Ascending aorta (tissue), 2 donors: ENCODE measurements around the gene FBLN1. TPM values are rescaled to one million over a fixed set of nuclear protein-coding genes. Genes with fewer than 3 reads are reported as not detected.
A peak's percentile ranks its signal among the peaks of the same experiment; 100 is the strongest.

Experiments used
- DNase-seq, 2 donors: peaks; one replicate each; pipeline ENCODE4 v3.0.0-alpha.2; 2019; ENCODE audit warnings: low spot score in 2 of 2
- H3K27ac ChIP-seq, 2 donors: fragments of 200-600 bp; sonication (generic); one replicate each; pipeline ENCODE4 v1.5.1; 2016 to 2017; ENCODE audit warnings: mild to moderate bottlenecking in 1 of 2
- H3K27me3 ChIP-seq: fragments of 200-600 bp; sonication (generic); one replicate; pipeline ENCODE4 v1.5.1; 2017
- H3K36me3 ChIP-seq, 2 donors: fragments of 200-600 bp; sonication (generic); one replicate each; pipeline ENCODE4 v1.5.1; 2016
- H3K4me1 ChIP-seq, 2 donors: fragments of 200-600 bp; sonication (generic); one replicate each; pipeline ENCODE4 v1.5.1; 2016 to 2017; ENCODE audit warnings: mild to moderate bottlenecking in 1 of 2
- H3K4me3 ChIP-seq, 2 donors: fragments of 200-600 bp; sonication (generic); one replicate each; pipeline ENCODE4 v1.5.1; 2016 to 2017; ENCODE audit warnings: mild to moderate bottlenecking in 1 of 2
- H3K9me3 ChIP-seq, 2 donors: fragments of 200-600 bp; sonication (generic); one replicate each; pipeline ENCODE4 v1.5.1; 2016
- CTCF ChIP-seq, 3 experiments: fragments of 200-600 bp in 2 of 3; fragments of 450-650 bp in 1 of 3; sonication (generic) in 2 of 3; IDR thresholded peaks; one replicate each; pipeline ENCODE4 v1.5.1; 2016 to 2019; ENCODE audit warnings: antibody characterized with exemption in 3 of 3, mild to moderate bottlenecking in 1 of 3, moderate library complexity in 1 of 3
- intact Hi-C: fragments of 100-400 bp; cut with DNase I; formaldehyde crosslinking; loops from one replicate; pipeline ENCODE4 v1.15.1; 2023
- total RNA-seq: library from RNA; depleted of rRNA; stranded (reverse); fragments of >200 nt; gene quantifications from one replicate; pipeline ENCODE4 v1.1.0, GENCODE V29; 2016

Gene FBLN1
- total RNA-seq, 1 donor from 2014 or later, result 580 TPM

GRCh38 chr22:45608763-45609180 is 106.1 kb downstream of the FBLN1 start:
- intact Hi-C loops, result no loop called here
- no peak for TF ChIP-seq CTCF (IDR thresholded peaks at IDR 0.05)

GRCh38 chr22:45612451-45612901 is 109.8 kb downstream of the FBLN1 start:
- Histone ChIP-seq H3K36me3 (no peaks in the 10 kb centered on the region), H3K27me3 (no peaks in the 10 kb centered on the region), H3K4me1 (no peaks in the 10 kb centered on the region), H3K4me3 (peak overlapping the region in 1 of 2 donors; percentile 49), H3K27ac (peak overlapping the region; percentile 40 to 52), H3K9me3 (no peaks in the 10 kb centered on the region)
- peak; percentile 36 to 81 for DNase-seq
- TF ChIP-seq CTCF (IDR thresholded peaks at IDR 0.05), result no peak
- intact Hi-C loops, result no loop called here

More at GRCh38 chr22:45608763-45609180, 106.1 kb downstream of the FBLN1 start:
- no peaks in the 10 kb centered on the region for H3K4me1 ChIP-seq
- no peak overlapping the region for H3K27ac ChIP-seq
- no peak for DNase-seq
- peaks cover 0 to 5% of the 10 kb centered on the region in 2 donors for H3K36me3 ChIP-seq
- no peaks in the 10 kb centered on the region for H3K27me3 ChIP-seq
- no peak overlapping the region for H3K4me3 ChIP-seq
- no peaks in the 10 kb centered on the region for H3K9me3 ChIP-seq

DNA sequence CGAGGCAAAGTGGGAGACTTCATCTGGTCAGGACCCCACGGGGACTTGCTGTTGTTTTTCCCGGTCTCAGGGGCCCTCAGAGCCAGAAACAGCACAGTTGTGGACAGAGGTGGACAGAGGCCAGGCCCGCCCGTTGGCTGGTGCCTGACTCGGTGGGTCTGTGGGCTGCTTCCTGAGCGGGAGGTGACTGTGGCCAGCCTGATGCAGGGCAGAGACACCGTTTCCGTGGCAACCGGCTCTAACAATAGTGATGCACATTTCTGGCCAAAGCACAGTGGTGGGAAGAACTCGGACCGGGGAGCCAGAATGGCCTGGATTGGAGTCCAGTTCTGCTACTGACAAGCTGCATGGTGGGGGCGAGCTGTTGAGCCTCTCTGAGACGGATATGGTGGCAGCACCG is 110.3 kb downstream of the FBLN1 start:
- H3K4me3 ChIP-seq, result peak overlapping the region in 1 of 2 donors; percentile 49
- intact Hi-C loops, result no loop called here

GRCh38 chr22:45615364-45615763 is 112.7 kb downstream of the FBLN1 start:
- H3K27me3 ChIP-seq, result no peaks in the 10 kb centered on the region
- no peaks in the 10 kb centered on the region for H3K36me3 ChIP-seq
- TF ChIP-seq CTCF (IDR thresholded peaks at IDR 0.05), result no peak
- intact Hi-C loops, result no loop called here
- no peaks in the 10 kb centered on the region for H3K9me3 ChIP-seq
- no peak overlapping the region for H3K4me3 ChIP-seq
- H3K27ac ChIP-seq, result no peak overlapping the region
- H3K4me1 ChIP-seq, result no peaks in the 10 kb centered on the region
- DNase-seq, result no peak

More for the DNA sequence above, 110.3 kb downstream of the FBLN1 start:
- Histone ChIP-seq H3K27me3 (no peaks in the 10 kb centered on the region), H3K27ac (peak overlapping the region; percentile 40 to 52), H3K36me3 (no peaks in the 10 kb centered on the region), H3K9me3 (no peaks in the 10 kb centered on the region), H3K4me1 (no peaks in the 10 kb centered on the region)
- no peak for TF ChIP-seq CTCF (IDR thresholded peaks at IDR 0.05)
- DNase-seq, result no peak

- H3K9me3 ChIP-seq, result no peaks in the 10 kb centered on the region
- DNase-seq, result no peak
- H3K27ac ChIP-seq, result no peak overlapping the region
- H3K27me3 ChIP-seq, result no peaks in the 10 kb centered on the region
- no peaks in the 10 kb centered on the region for H3K4me1 ChIP-seq
- no peaks in the 10 kb centered on the region for H3K36me3 ChIP-seq
- H3K4me3 ChIP-seq, result no peak overlapping the region
- intact Hi-C loops, result no loop called here
- no peak for TF ChIP-seq CTCF (IDR thresholded peaks at IDR 0.05)
These were observed 113.7 kb downstream of the FBLN1 start for GRCh38 chr22:45616432-45616831.

DNA sequence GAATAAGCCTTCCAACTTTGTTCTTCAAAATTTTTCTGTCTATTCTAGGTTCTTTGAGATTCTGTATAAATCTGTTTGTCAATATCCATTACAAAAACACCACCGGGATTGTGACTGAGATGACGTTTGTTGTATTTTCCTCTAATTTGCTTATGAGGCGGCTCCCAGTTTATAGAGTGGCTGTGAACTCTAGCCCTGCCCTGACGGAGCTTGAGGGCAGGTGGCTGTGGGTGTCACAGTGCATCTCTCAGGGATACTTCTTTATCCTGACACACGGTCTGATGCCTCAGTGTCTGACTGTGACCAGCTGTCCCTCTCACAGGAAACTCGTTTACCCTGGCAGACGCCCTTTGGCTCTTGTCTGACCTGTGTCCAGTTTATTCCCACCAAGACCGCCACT is 115.3 kb downstream of the FBLN1 start:
- no peak for DNase-seq
- no peaks in the 10 kb centered on the region for H3K4me1 ChIP-seq
- H3K27ac ChIP-seq, result no peak overlapping the region
- no peaks in the 10 kb centered on the region for H3K9me3 ChIP-seq
- intact Hi-C loops, result no loop called here
- no peak for TF ChIP-seq CTCF (IDR thresholded peaks at IDR 0.05)
- H3K4me3 ChIP-seq, result no peak overlapping the region
- no peaks in the 10 kb centered on the region for H3K27me3 ChIP-seq
- H3K36me3 ChIP-seq, result no peaks in the 10 kb centered on the region
